Measurements from ENCODE around the gene XPNPEP2.
"Not testable (repeated sequence)": the region's sequence is repeated elsewhere in the genome, so short reads cannot be mapped to it uniquely, and the experiment has no call there.

XPNPEP2 gene

DNA sequence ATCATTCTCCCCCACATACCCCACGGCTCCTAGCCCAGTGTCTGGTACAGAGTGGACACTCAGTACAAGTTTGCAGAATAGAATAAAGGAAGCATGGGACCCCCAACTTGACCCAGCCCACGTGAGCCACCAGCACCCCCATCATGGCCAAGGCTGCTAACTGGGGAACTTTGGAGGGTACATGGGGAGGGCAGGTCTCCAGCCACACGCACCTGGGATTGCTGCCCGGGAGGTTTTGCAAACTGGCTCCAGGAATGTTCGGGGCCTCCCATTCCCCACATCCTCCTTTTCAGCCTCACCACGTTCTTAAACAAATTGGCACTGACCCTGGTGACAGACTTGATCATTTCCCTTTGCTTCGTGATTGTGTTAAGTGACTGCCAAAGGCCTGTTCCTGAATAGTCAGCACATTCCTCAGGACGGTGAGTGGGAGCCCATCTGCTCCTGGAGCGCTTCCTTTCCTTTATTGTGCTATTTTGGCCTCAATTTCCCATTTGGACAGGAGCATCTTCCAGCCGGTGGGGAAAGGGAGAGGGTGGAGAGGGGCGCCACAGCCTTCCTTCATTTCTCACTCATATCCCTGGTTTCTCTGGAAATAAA lies 18.7 kb upstream of the XPNPEP2 start:
- DNase-seq: no peak

- DNase-seq: no peak
Observed at GRCh38 chrX:129720741-129721140, 18.0 kb upstream of the XPNPEP2 start.

DNA sequence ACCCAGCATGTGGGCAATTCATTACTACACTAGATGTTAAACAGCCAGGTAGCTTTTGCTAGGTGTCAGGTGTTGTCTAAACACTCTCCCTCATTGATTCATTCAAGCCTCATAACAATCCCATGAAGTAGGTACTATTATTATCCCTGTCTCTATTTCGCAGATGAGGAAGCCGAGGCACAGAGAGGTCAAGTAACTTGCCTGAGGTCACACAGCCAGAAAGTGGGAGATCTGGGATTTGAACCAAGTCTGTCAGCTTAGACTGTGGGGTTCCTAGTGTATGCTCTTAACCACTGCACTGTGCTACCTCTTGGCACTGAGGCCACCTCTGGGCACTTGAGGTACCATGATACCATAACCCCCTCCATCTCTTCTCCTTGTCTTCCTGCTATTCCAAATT lies 17.4 kb upstream of the XPNPEP2 start:
- DNase-seq: no peak

DNA sequence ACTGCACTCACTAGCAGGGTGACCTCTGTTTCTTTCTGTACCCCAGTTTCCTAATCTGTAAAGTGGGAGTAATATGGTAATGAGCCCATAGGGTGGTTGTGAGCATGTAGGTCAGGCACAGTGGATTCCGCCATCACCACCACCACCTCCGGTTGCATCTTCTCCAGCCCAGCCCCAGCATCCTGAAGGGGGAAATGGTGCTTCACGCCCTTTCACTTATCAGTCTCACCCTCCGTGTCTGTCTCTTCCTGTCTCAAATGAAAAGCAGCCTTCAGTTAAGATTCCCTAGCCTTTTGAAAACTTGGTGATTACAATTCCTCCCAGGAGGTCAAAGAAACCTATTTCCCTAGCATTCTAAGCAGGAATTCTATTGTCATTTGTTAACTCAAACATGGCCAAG lies 16.9 kb upstream of the XPNPEP2 start:
- no peak for DNase-seq

GRCh38 chrX:129723511-129723910 lies 15.3 kb upstream of the XPNPEP2 start:
- no peak for DNase-seq

GRCh38 chrX:129724754-129725153 lies 14.0 kb upstream of the XPNPEP2 start:
- no peak for DNase-seq

GRCh38 chrX:129726307-129727111 lies 12.3 kb upstream of the XPNPEP2 start:
- no peak for DNase-seq

GRCh38 chrX:129728061-129728460 lies 10.7 kb upstream of the XPNPEP2 start:
- no peak for DNase-seq

GRCh38 chrX:129731228-129731627 lies 7.6 kb upstream of the XPNPEP2 start:
- peak; percentile 55 for DNase-seq

GRCh38 chrX:129732857-129733256 lies 5.9 kb upstream of the XPNPEP2 start:
- DNase-seq: no peak

DNA sequence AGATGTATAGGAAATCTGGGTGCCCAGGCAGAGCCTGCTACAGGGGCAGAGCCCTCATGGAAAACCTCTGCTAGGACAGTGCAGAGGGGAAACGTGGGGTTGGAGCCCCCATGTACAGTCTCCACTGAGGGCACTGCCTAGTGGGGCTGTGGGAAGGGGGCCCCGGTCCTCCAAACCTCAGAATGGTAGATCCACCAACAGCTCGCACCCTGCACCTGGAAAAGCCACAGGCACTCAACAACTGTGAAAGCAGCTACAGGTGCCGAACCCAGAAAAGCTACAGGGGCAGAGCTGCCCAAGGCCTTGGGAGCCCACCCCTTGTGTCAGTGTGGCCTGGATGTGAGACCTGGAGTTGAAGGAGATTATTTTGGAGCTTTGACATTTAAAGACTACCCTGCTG lies 5.4 kb upstream of the XPNPEP2 start:
- DNase-seq: no peak

GRCh38 chrX:129736491-129736890 lies 2.3 kb upstream of the XPNPEP2 start:
- DNase-seq: no peak

- peak; percentile 50 for DNase-seq
Observed at GRCh38 chrX:129737916-129738315, 863 bp upstream of the XPNPEP2 start.

DNA sequence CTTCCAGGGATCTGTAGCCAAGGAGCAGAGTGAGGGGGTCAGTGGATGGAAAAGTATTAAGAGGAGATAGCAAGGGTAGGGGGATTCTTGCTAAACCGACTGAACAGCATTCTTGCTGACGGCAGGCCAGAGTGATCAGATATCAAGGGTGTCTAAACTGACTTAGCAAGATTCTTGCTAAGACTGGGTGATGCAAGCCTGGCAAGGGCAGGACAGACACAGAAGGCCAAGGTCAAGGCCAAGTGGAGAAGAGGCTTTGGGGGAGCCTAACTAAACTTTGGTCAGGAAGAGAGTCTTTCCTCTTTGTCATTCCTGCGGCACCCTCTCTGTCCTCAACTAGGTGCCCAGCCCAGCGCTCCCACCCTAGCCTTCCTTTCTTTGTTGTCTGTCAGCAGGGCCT lies 799 bp downstream of the XPNPEP2 start:
- DNase-seq: no peak

DNA sequence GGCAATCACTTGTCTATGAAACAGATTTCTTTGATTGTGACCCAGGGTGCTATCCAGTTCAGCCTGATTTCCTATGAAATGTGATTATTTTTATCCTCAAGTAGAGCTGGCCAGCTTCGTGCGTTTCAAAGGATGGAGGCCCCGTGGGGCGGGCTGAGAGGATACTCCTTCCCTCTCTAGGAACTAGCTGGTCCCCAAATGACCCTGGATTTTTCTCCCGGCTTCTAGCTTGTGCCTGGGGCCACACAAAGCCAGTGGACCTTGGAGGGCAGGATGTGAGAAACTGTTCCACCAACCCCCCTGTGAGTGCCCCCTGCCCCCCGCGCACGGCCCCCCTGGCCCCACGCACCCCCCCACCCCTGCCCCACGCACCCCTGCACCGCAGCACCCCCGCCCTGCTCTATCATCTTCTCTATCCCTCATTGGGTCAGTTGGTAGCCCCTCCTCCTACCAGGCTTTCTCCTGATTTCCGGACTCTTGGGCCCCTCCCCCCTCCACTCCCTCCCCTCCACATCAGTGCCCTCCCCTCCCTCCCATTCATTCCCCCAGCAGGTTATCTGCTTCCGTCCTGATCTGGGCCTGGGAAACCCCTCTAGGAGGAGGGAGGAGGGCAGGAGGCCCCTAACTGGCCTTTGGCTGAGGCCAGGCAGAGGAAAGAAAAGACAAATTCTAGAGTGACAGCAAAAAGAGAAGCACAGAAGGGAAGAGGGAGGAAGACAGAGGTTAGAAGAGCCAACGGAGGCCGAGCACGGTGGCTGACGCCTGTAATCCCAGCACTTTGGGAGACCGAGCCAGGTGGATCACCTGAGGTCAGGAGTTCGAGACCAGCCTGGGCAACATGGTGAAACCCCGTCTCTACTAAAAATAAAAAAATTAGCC lies 3.3 kb downstream of the XPNPEP2 start:
- no peak for DNase-seq

DNA sequence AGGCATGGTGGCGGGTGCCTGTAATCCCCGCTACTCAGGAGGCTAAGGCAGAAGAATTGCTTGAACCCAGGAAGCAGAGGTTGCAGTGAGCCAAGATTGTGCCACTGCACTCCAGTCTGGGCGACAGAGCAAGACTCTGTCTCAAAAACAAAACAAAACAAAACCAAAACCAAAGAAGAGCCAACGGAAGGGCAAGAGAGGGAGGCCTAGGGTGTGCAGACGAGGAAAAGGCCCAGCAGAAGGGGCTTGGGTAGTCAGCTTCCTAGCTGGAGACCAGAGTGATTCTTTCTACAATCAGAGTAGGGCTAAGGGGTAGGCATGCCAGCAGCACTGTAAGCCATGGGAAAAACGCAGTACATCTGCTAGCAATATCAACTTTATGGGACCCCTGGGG lies 4.0 kb downstream of the XPNPEP2 start:
- not testable (repeated sequence) for DNase-seq

GRCh38 chrX:129743821-129744220 lies 5.0 kb downstream of the XPNPEP2 start:
- DNase-seq: no peak

GRCh38 chrX:129744861-129745321 lies 6.1 kb downstream of the XPNPEP2 start:
- peak; percentile 41 for DNase-seq

DNA sequence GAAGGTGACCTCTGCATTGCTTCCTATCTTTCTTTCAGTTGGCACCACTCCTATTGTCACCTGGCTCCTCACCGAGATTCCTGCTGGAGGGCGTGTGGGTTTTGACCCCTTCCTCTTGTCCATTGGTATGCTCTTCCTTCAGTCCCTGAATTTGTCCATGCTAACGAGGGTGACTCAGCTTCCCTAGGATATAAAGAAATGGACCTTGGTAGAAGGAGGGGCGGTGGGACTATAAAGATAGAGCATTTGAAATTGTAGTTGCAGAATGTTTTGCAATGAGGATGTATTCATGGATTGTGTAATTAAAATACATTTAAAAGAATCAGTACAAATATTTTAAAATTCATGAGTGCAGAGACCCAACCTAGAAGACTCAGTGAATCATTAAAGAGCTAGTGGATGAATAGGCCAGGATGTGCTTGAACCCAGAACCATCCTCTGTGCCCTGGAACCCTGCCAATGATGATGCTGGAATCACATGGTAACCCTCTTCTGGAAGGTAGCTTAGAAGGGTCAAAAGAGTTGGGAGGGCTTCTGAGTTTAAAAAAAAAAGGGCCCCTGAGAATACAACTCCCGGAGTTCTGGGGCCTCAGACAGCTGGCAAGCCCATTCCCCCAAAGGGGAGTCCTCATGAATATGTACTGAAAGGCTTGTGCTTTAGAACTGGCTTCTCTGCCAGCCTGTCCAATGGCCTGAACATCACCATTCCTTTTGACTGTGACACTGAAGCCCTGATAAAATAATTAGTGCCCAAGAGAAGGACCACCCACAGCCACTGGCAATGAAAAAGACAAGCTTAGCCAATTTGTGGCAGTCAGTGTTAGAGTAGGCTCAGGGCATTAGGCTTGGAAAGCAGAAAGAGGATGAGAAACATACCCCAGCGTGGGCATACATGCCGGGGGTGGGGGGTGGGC lies 8.0 kb downstream of the XPNPEP2 start:
- DNase-seq: no peak

DNA sequence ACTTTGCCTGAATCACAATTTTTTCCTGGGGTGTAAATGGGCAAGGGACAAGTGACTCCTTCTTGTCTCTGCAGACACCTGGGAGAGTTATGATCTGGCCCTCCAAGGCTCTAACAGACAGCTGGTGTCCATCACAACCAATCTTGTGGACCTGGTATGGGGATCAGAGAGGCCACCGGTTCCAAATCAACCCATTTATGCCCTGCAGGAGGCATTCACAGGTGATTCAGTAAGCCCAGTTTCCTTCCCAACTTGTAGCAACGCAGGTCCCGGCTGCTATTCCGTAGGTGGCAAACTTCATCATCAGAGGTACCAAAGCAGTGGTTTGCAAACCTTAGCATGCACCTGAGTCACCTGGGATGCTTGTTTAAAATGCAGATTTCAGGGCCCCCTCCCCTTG lies 8.8 kb downstream of the XPNPEP2 start:
- no peak for DNase-seq

DNA sequence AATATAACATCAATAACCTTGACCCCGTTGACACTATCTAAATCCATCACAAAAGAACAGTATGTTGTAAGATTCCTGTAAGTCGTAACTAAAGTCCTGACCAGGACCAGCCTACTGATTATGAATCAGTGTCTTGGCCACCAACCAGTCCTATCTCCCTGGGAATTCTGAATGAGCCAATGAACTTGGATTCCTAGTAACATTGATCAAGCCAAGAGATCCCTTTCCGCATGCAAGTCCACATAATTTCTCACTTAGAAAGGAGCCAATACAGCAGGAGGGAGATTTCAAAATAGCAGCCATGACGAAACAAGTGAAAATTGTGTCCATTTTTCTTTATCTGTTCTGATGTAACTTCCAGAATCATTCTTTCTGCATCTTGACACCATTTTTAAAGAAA lies 9.5 kb downstream of the XPNPEP2 start:
- no peak for DNase-seq

DNA sequence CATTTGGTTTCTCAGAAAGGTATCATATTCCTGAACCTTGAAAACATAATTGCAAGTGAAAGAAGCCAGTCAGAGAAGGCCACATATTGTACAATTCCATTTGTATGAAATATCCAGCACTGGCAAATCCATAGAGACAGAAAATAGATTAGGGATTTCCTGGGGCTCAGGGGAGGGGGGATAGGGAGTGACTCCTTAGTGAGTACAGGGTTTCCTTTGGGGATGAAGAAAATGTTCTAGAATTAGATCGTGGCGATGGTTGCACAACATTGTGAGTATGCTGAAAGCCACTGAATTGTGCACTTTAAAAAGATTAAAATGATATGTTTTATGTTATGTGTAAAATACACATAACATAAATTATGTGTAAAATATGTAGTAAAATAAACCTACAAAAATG lies 10.3 kb downstream of the XPNPEP2 start:
- no peak for DNase-seq

- DNase-seq: no peak
Observed at GRCh38 chrX:129750971-129751370, 12.2 kb downstream of the XPNPEP2 start.

All from CD4-positive, alpha-beta T cell treated with Interleukin-15 for 1 hour (primary cell).